Esophagus squamous epithelium (tissue), 4 donors: ENCODE results near the gene CCDC197.

Experiments
- POLR2A ChIP-seq, 4 donors: fragments of 450-650 bp; IDR thresholded peaks; one replicate each; pipeline ENCODE4 v1.6.1; 2017; ENCODE audit warnings: antibody characterized with exemption in 4 of 4, mild to moderate bottlenecking in 4 of 4, moderate library complexity in 3 of 4
- TF ChIP-seq, protein P1 (sequence below), 6 experiments: fragments of 450-650 bp in 4 of 6; fragments of 200-600 bp in 2 of 6; sonication (generic) in 2 of 6; IDR thresholded peaks; one replicate each; pipeline ENCODE4 v1.5.1; 2016 to 2019; ENCODE audit warnings: antibody characterized with exemption in 6 of 6, mild to moderate bottlenecking in 4 of 6, moderate library complexity in 4 of 6

DNA sequence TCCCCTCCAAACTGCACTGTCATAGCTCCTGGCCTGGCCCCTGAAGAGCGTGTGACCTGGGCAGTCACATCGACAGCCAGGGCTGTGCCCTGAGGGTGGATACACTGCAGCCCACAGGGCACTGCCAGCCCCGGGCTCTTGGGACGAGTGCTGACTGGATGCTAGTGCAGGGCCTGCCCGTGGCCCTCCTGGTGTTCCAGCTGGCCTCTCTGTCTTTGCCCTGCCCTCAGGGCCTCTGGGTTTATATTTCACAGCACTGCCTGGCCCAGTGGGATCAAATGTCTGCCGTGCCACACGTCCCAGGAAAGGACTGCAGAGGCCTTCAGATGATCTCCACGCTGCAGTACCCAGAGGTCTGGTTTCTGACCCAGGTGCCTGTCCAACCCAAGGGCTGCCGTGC lies 10.1 kb upstream of the CCDC197 start:
- TF ChIP-seq, protein P1, sequence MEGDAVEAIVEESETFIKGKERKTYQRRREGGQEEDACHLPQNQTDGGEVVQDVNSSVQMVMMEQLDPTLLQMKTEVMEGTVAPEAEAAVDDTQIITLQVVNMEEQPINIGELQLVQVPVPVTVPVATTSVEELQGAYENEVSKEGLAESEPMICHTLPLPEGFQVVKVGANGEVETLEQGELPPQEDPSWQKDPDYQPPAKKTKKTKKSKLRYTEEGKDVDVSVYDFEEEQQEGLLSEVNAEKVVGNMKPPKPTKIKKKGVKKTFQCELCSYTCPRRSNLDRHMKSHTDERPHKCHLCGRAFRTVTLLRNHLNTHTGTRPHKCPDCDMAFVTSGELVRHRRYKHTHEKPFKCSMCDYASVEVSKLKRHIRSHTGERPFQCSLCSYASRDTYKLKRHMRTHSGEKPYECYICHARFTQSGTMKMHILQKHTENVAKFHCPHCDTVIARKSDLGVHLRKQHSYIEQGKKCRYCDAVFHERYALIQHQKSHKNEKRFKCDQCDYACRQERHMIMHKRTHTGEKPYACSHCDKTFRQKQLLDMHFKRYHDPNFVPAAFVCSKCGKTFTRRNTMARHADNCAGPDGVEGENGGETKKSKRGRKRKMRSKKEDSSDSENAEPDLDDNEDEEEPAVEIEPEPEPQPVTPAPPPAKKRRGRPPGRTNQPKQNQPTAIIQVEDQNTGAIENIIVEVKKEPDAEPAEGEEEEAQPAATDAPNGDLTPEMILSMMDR (IDR thresholded peaks at IDR 0.05): no peak
- no peak for TF ChIP-seq POLR2A (IDR thresholded peaks at IDR 0.05)
